OCI-LY3 (cell line): Measurements from ENCODE around the gene SLC2A4RG.

Source experiments
- H2AFZ ChIP-seq: fragments of 200-600, 300-600 bp; shearing (Covaris generic); 2 replicates; pipeline ENCODE4 v1.6.0; 2014; ENCODE audit warnings: antibody characterized with exemption, low read depth, low read length
- H3K27ac ChIP-seq: fragments of 200-600, 300-600 bp; sonication (generic); 2 replicates; pipeline ENCODE4 v1.5.1; 2014; ENCODE audit warnings: mild to moderate bottlenecking, low read length, moderate library complexity, mixed read lengths
- H3K27me3 ChIP-seq: fragments of 200-600, 300-600 bp; sonication (generic); 2 replicates; pipeline ENCODE4 v1.6.1; 2014; ENCODE audit warnings: low read depth, low read length, mixed read lengths
- H3K36me3 ChIP-seq: fragments of 200-600, 300-600 bp; sonication (generic); replicated peaks from 2 replicates; pipeline ENCODE3; 2014; ENCODE audit warnings: low read depth, low read length, mixed read lengths
- H3K4me1 ChIP-seq: fragments of 300-600, 200-600 bp; sonication (generic); 2 replicates; pipeline ENCODE4 v1.6.1; 2014; ENCODE audit warnings: low read length, mixed read lengths
- H3K4me2 ChIP-seq: fragments of 200-600, 300-600 bp; sonication (generic); 2 replicates; pipeline ENCODE4 v1.6.1; 2014; ENCODE audit warnings: low read length, mixed read lengths
- H3K4me3 ChIP-seq: fragments of 300-600, 200-600 bp; sonication (generic); 2 replicates; pipeline ENCODE4 v1.5.1; 2014; ENCODE audit warnings: antibody characterized with exemption, mild to moderate bottlenecking, low read length, moderate library complexity
- H3K79me2 ChIP-seq: fragments of 300-600, 200-600 bp; shearing (Covaris generic); 2 replicates; pipeline ENCODE4 v1.6.1; 2014; ENCODE audit warnings: mild to moderate bottlenecking, low read length, mixed read lengths
- H3K9ac ChIP-seq: fragments of 300-600, 200-600 bp; shearing (Covaris generic); 2 replicates; pipeline ENCODE4 v1.6.0; 2014; ENCODE audit warnings: mild to moderate bottlenecking, low read length, moderate library complexity
- H3K9me3 ChIP-seq: fragments of 200-600, 300-600 bp; shearing (Covaris generic); 2 replicates; pipeline ENCODE4 v1.6.1; 2014; ENCODE audit warnings: low read length, mixed read lengths; ENCODE audit not compliant: insufficient read depth
- H4K20me1 ChIP-seq: fragments of 200-600, 300-600 bp; sonication (generic); 2 replicates; pipeline ENCODE4 v1.6.1; 2016; ENCODE audit warnings: low read length, mixed read lengths; ENCODE audit not compliant: insufficient read depth
- EZH2phosphoT487 ChIP-seq: fragments of 200-600 bp; shearing (Covaris generic); IDR thresholded peaks from 2 replicates; pipeline ENCODE4 v1.6.1; 2018; ENCODE audit warnings: antibody characterized with exemption, mixed run types, low read depth
- TF ChIP-seq, protein P1 (sequence below): fragments of 200-600, 300-600 bp; sonication (generic); IDR thresholded peaks from 2 replicates; pipeline ENCODE4 v1.5.1; 2014; ENCODE audit warnings: antibody characterized with exemption, low read length, low read depth

SLC2A4RG gene

DNA sequence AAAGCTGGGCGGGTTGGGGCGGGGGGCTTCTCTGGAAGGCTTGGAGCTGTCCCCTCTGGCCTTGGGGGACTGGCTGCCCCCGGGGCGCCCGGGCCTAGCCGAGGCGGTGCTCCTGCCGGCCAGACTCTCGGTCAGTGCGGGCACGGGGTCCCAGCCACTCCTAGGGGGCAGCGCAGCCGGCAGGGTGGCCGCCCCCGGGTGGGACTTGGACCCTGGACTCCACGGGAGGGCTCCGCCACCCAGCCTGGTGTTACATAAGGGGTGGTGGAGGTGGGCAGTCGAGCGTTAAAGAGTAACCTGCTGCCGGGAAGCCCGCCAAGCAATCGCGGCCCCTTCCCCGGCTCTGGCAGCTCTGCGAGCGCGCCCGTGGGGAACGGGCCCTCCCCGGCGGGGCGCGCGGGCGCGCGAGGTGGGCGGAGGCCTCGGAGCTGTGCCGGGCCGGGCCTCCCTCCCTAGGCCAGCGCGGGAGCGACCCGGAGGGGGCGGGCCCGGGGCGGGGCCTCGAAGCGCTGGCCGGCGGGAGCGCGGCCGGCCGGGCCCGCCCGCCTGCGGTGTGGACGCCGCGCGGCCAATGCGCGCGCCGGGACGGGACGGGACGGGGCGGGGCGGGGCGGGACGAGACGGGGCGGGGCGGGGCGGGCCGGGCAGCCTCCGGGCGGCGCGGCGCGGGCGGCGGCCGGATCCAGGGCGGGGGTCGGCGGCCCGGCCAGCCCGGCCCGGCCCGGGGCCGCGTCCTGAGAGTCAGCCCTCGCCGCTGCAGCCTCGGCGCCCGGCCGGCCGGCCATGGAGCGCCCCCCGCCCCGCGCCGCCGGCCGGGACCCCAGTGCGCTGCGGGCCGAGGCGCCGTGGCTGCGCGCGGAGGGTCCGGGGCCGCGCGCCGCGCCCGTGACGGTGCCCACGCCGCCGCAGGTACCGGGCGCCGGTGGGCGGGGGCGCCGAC is at the start of gene SLC2A4RG:
Gene SLC2A4RG, plus strand, starts transcription at position 647 of the 940 bp plus-strand sequence. Its CDS starts 137 bp downstream, at position 784.
- TF ChIP-seq, protein P1, sequence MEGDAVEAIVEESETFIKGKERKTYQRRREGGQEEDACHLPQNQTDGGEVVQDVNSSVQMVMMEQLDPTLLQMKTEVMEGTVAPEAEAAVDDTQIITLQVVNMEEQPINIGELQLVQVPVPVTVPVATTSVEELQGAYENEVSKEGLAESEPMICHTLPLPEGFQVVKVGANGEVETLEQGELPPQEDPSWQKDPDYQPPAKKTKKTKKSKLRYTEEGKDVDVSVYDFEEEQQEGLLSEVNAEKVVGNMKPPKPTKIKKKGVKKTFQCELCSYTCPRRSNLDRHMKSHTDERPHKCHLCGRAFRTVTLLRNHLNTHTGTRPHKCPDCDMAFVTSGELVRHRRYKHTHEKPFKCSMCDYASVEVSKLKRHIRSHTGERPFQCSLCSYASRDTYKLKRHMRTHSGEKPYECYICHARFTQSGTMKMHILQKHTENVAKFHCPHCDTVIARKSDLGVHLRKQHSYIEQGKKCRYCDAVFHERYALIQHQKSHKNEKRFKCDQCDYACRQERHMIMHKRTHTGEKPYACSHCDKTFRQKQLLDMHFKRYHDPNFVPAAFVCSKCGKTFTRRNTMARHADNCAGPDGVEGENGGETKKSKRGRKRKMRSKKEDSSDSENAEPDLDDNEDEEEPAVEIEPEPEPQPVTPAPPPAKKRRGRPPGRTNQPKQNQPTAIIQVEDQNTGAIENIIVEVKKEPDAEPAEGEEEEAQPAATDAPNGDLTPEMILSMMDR: no peak
- TF ChIP-seq EZH2phosphoT487: no peak
- no peaks in the 10 kb centered on the region for H4K20me1 ChIP-seq
- H3K4me1 ChIP-seq: peaks cover 36% of the 10 kb centered on the region
- H3K4me2 ChIP-seq: peak within 1 kb of the TSS; percentile 91
- H3K4me3 ChIP-seq: peak within 1 kb of the TSS; percentile 89
- H2AFZ ChIP-seq: no peak within 1 kb of the TSS
- H3K27me3 ChIP-seq: no peaks in the 10 kb centered on the region
- H3K9ac ChIP-seq: peak within 1 kb of the TSS; percentile 76
- no peaks in the 10 kb centered on the region for H3K9me3 ChIP-seq
- H3K27ac ChIP-seq: peak within 1 kb of the TSS; percentile 45
- H3K36me3 ChIP-seq: peaks cover 17% of the 10 kb centered on the region
- no peaks in the 10 kb centered on the region for H3K79me2 ChIP-seq

DNA sequence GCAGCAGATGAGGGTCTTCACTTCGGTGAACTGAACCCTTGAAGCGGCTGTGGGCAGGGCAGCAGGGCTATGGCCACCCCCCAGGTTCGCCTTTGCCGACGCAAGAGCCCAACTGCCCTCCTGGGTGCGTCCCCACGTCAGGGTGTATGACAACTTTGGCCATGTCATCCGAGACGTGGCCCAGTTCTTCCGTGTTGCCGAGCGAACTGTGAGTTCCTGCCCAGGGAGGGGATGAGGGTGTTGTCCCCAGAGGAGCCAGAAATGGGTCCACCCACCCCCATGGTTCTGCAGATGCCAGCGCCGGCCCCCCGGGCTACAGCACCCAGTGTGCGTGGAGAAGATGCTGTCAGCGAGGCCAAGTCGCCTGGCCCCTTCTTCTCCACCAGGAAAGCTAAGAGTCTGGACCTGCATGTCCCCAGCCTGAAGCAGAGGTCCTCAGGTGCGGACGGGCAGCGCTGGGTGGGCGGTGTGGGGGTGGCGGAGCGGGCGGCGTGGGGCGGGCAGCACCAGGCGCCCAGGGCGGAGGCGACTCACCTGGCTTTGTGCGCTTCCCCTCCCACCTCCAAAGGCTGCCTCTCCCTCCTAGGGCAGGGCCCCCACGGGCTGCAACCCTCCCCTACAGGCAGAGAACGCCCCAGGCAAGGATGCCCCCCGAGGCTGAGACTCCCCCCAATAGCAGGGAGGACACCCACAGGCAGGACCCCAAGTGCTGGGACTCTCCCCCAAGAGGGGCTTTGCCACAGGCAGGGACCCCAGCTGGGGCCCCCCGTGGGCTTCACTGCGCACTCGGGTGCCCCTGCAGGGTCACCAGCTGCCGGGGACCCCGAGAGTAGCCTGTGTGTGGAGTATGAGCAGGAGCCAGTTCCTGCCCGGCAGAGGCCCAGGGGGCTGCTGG is 49.3 kb upstream of the SLC2A4RG start:
- Histone ChIP-seq H3K79me2 (no peaks in the 10 kb centered on the region), H3K27me3 (no peaks in the 10 kb centered on the region), H3K9ac (no peak overlapping the region), H2AFZ (no peak overlapping the region), H3K4me1 (no peaks in the 10 kb centered on the region), H3K36me3 (no peaks in the 10 kb centered on the region), H3K27ac (no peak overlapping the region), H3K9me3 (no peaks in the 10 kb centered on the region), H3K4me3 (no peak overlapping the region), H4K20me1 (no peaks in the 10 kb centered on the region), H3K4me2 (no peak overlapping the region)
- TF ChIP-seq, protein P1: no peak
- TF ChIP-seq EZH2phosphoT487: no peak

- no peaks in the 10 kb centered on the region for H4K20me1 ChIP-seq
- H3K4me2 ChIP-seq: no peak overlapping the region
- no peak overlapping the region for H2AFZ ChIP-seq
- H3K9me3 ChIP-seq: no peaks in the 10 kb centered on the region
- H3K79me2 ChIP-seq: no peaks in the 10 kb centered on the region
- H3K4me1 ChIP-seq: no peaks in the 10 kb centered on the region
- H3K27me3 ChIP-seq: no peaks in the 10 kb centered on the region
- no peaks in the 10 kb centered on the region for H3K36me3 ChIP-seq
- H3K9ac ChIP-seq: no peak overlapping the region
- H3K4me3 ChIP-seq: no peak overlapping the region
- H3K27ac ChIP-seq: no peak overlapping the region
- TF ChIP-seq, protein P1: no peak
- TF ChIP-seq EZH2phosphoT487: no peak
These were observed 48.5 kb upstream of the SLC2A4RG start for GRCh38 chr20:63690898-63691710.
